GM18951 (cell line): Measurements from ENCODE around the gene SERINC5.
"Not testable (repeated sequence)": the region's sequence is repeated elsewhere in the genome, so short reads cannot be mapped to it uniquely, and the experiment has no call there.

ENCODE experiments used
- POLR2A ChIP-seq: IDR thresholded peaks from 4 replicates; pipeline ENCODE4 v1.6.1; 2011; ENCODE audit warnings: mild to moderate bottlenecking; ENCODE audit not compliant: insufficient read length, insufficient read depth; ENCODE audit errors: extremely low read depth
- in situ Hi-C: fragments of 300-500 bp; cut with MboI; formaldehyde crosslinking; loops from one replicate; pipeline ENCODE4 v1.12.0; 2022; ENCODE audit warnings: low sequenced_read_pairs, mixed read lengths, inconsistent platforms; ENCODE audit not compliant: unreplicated experiment

The SERINC5 gene

DNA sequence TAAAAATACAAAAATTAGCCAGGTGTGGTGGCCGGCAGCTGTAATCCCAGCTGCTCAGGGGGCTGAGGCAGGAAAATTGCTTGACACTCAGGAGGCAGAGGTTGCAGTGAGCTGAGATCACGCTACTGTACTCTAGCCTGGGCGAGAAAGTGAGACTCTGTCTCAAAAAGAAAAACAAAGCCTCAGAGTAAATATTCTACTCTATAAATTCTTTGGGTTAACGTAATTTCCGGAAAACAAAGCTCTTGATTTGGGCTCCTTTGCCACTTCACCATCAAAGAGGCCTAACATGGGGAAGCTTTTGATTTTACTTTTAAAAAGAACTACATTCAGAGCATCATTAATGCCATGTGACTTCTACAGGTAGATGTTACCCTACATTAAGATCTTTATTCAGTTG, 103.1 kb downstream of the SERINC5 start:
- in situ Hi-C loops: no loop called here
- TF ChIP-seq POLR2A: no peak

DNA sequence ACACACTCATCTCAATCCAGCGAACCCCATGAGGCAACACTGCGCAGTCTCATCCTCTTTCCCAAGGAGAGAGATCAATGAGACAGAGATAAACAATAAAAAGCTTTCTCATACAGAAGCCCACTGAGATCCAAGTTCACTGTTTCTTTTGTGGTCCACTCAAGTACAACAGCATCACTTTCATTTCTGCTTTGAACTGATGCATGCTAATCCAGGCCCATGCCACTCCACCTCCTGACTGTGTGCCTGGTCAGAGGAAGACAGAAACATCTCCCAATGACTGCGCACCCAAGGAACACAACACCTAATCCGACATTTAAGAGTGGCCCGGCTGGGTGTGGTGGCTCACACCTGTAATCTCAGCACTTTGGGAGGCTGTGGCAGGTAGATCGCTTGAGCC, 104.0 kb downstream of the SERINC5 start:
- no peak for TF ChIP-seq POLR2A
- in situ Hi-C loops: no loop called here

DNA sequence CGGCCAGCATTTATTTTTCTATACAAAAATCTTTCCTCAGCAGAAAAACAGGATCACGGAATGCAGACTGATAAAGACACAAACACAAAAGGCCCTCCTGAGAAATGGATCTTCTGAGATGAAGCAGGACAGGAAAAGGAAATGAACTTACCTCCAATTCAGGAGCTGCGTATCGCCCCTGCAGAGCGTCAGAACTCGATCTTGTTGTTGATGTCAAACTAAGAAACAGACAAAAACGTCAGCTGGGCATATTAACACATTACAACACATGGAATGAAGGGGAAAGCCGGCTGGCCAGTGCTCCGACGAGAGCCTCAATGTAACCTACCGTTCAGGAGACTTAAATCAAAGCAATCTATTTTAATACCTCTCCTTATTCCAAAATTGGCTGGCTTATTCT, 105.1 kb downstream of the SERINC5 start:
- TF ChIP-seq POLR2A: no peak
- in situ Hi-C loops: no loop called here

- in situ Hi-C loops: no loop called here
- TF ChIP-seq POLR2A: no peak
Observed at GRCh38 chr5:80149161-80149609, 106.7 kb downstream of the SERINC5 start.

DNA sequence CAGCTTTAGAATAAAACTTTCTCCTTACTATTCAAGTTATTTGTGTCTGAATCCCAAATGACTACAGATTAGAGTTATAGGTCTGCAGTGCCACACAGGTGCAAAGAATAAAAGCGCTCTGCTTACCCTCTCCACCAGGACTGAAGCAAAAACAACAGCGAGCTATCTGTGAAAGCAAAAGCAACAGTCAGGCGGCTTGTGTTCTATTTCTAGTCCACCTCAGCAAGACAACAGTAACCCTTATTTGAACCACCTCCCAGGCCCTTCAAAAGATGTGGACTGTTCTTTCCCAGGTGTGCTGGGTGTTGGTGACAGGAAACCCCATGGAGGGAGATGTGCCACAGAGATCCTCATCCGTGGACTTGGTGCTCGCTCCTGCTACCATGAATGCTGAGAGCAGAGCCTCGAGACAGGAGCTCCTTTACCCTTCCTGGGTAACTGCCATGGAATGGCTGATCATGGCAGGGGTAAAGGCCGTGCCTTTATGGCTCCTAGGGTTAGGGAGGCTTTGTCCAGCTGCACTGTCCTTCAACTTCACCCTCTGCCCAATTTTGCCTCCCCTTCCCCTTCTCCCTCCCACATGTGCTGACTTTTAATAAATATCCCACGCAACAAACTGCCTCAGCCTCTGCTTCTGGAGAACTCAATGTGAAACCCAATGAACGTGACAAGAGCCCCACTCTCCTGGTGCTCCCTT, 108.6 kb downstream of the SERINC5 start:
- no peak for TF ChIP-seq POLR2A
- in situ Hi-C loops: no loop called here

DNA sequence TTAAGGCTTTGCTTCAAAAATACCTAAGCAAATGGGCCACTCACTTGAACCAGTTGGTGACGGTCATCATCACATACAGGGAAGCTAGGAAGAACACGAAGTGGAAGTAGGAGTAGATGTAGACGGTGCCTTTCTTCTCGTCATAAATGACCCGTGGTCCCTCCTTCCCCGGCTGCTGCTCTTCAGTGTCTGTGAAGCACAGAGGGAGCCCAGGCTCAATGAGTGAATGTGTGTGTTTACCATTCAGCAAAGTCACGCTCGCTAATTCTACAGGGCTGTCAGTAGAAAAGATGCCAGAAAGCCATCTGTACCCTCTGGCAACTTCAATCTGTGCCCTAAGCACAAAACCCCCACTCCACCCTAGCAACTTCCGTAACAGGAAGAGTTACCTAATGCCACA, 109.8 kb downstream of the SERINC5 start:
- in situ Hi-C loops: no loop called here
- no peak for TF ChIP-seq POLR2A

- in situ Hi-C loops: no loop called here
- no peak for TF ChIP-seq POLR2A
Observed at GRCh38 chr5:80143491-80143890, 112.4 kb downstream of the SERINC5 start.

- in situ Hi-C loops: no loop called here
- no peak for TF ChIP-seq POLR2A
Observed at GRCh38 chr5:80142996-80143395, 112.9 kb downstream of the SERINC5 start.

GRCh38 chr5:80141681-80142080, 114.2 kb downstream of the SERINC5 start:
- TF ChIP-seq POLR2A: no peak
- in situ Hi-C loops: no loop called here

- TF ChIP-seq POLR2A: no peak
- in situ Hi-C loops: no loop called here
Observed at GRCh38 chr5:80141147-80141671, 114.6 kb downstream of the SERINC5 start.

DNA sequence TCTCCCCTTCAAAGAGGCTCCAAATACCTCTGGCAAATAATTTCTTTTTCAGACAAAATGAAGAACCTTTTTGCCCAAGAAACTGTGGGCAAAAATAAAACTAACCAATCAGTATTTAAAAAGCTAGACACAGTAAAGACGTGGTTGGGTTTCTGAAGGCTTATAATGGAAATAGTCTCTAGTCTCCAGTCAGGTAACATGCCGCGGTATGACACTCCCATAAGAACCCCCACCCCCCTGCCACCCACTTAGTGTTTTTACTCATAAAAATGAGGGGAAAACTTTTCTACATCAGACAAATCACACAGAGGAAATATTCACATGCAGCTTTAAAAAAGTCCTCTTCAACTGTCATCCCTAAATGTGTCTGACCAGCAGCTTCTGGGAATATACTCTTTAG, 115.4 kb downstream of the SERINC5 start:
- no peak for TF ChIP-seq POLR2A
- in situ Hi-C loops: no loop called here

- in situ Hi-C loops: no loop called here
- TF ChIP-seq POLR2A: no peak
Observed at GRCh38 chr5:80139466-80139972, 116.3 kb downstream of the SERINC5 start.

DNA sequence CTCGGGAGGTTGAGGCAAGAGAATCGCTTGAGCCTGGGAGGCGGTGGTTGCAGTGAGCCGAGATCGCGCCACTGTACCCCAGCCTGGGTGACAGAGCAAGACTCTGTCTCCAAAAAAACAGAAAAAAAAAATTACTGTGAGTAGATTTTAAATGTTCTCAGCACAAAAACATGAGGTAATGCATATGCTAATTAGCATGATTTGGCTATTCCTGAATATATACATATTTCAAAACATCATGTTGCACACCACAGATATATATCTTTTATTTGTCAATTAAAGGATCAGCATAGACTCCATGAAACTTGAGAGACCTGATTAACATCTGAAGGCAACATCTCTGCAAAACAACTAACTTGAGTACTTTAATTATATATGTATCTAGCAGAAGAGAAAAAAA, 117.4 kb downstream of the SERINC5 start:
- in situ Hi-C loops: no loop called here
- TF ChIP-seq POLR2A: no peak

GRCh38 chr5:80136798-80137197, 119.0 kb downstream of the SERINC5 start:
- in situ Hi-C loops: not testable (repeated sequence)
